ENCODE results near the gene IL36B.

The IL36B gene

DNA sequence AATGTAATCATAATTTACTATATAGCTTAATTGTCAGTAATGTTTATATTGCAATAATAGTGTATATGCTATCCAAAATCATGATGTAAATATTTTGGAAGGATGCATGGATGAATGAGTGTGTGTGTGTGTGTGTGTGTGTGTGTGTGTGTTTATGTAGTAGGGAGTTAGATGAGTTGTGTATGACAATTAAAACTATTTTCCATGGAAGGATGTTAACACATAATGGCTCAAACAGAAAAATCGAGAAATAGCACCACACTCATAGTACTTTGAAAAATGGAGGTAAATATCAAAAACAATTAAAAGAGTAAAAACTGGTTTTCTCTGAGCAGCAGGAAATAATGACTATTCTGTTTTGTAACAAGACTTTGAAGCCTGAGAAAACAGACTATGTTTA lies 55.5 kb downstream of the IL36B start:
- peaks cover 55% of the 10 kb centered on the region for H3K9me3 Mint-ChIP-seq
- intact Hi-C loops (cut with micrococcal nuclease), result no loop called here
- peaks cover 5% of the 10 kb centered on the region for H3K27me3 Mint-ChIP-seq
- H3K4me1 Mint-ChIP-seq (ENCODE audit: low read depth), result no peaks in the 10 kb centered on the region
- H3K27ac Mint-ChIP-seq, result no peak overlapping the region
- no peaks in the 10 kb centered on the region for H3K36me3 Mint-ChIP-seq (ENCODE audit: low read depth)
- no peak overlapping the region for H3K4me3 Mint-ChIP-seq

DNA sequence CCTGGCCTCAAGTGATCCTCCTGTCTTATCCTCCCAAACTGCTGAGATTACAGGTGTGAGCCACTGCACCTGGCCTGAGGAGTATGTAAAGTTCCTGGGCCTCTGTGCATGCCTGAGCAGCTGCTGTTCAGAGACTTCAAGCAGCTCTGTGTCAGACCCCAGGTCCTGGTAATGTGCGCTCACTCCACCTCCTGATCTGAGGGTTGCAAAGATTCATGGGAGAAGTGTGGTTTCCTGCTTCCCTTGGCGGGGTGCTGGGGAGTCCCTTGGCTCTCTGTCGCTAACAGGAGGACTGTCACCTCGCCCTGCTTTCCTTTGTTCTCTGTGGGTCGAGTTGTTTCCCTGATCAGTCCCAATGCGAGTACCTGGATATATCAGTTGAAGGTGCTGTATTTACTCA lies 56.0 kb downstream of the IL36B start:
- Mint-ChIP-seq H3K36me3 (ENCODE audit: low read depth) (no peaks in the 10 kb centered on the region), H3K27ac (no peak overlapping the region), H3K9me3 (peaks cover 57% of the 10 kb centered on the region), H3K4me3 (no peak overlapping the region), H3K4me1 (ENCODE audit: low read depth) (no peaks in the 10 kb centered on the region), H3K27me3 (peaks cover 7% of the 10 kb centered on the region)
- intact Hi-C loops (cut with micrococcal nuclease), result no loop called here

DNA sequence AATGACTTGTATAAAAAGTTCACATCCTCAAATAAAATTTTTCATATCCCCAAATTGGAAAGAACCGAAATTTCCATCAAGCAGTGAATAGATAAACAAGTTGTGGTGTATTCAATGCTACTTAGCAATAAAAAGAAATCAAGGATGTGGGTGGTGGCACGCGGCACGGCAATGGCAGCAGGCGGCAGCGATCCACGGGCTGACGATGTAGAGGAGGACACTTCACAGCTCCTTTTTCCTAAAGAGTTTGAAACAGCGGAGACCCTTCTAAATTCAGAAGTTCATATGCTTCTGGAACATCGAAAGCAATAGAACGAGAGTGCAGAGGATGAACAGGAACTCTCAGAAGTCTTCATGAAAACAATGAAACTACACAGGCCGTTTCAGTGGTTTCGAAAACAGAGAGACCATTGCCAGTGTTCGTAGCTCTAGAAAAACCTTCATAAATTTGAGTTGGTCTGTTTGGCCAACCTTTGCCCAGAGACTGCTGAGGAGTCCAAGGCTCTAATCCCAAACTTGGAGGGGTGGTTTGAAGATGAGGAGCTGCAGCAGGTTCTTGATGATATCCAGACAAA lies 57.2 kb downstream of the IL36B start:
- Mint-ChIP-seq H3K27me3 (peaks cover 8% of the 10 kb centered on the region), H3K9me3 (peaks cover 52% of the 10 kb centered on the region), H3K36me3 (ENCODE audit: low read depth) (no peaks in the 10 kb centered on the region), H3K4me3 (no peak overlapping the region), H3K27ac (no peak overlapping the region), H3K4me1 (ENCODE audit: low read depth) (no peaks in the 10 kb centered on the region)
- intact Hi-C loops (cut with micrococcal nuclease), result no loop called here

DNA sequence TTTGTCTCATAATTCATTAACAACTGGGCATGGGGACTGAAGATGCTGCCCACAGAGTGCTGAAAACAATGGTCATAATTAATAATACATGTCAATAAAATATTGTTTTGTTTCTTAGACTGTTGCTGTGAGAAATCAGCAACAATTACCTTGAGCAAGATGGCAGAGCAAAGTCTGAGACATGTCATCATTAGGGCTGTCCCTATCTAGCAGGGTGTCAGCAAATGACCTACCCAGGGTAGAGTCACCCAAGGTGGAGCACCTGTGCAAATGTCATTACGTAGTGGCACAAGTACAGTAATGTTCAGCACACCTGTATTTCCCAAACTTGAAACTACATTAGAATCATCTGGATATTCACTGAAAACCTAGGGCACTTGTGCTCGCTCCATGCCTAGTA lies 58.0 kb downstream of the IL36B start:
- no peaks in the 10 kb centered on the region for H3K36me3 Mint-ChIP-seq (ENCODE audit: low read depth)
- H3K27ac Mint-ChIP-seq, result no peak overlapping the region
- H3K9me3 Mint-ChIP-seq, result peaks cover 49% of the 10 kb centered on the region
- intact Hi-C loops (cut with micrococcal nuclease), result no loop called here
- no peaks in the 10 kb centered on the region for H3K4me1 Mint-ChIP-seq (ENCODE audit: low read depth)
- H3K27me3 Mint-ChIP-seq, result peaks cover 11% of the 10 kb centered on the region
- no peak overlapping the region for H3K4me3 Mint-ChIP-seq

DNA sequence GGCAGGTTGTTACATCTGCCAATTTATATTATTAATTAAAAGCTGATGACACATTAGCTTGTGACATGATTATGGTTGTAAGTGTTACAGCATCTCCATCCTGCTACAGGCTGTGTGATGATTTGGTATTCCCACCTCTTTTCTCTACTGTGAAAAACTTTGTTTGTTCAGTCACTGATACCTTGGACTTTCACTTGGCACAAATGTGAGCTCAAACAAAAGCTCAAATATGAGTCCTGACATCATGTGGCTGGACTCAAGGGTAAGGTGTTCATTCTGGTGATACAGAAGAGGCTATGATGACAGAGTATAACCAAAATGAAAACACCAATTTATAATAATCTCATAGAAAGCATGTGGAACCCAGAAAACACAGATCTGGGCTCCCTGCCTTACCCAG lies 58.8 kb downstream of the IL36B start:
- Mint-ChIP-seq H3K9me3 (peaks cover 45% of the 10 kb centered on the region), H3K36me3 (ENCODE audit: low read depth) (no peaks in the 10 kb centered on the region), H3K4me1 (ENCODE audit: low read depth) (no peaks in the 10 kb centered on the region), H3K27ac (no peak overlapping the region), H3K4me3 (no peak overlapping the region), H3K27me3 (peaks cover 11% of the 10 kb centered on the region)
- intact Hi-C loops (cut with micrococcal nuclease), result no loop called here

DNA sequence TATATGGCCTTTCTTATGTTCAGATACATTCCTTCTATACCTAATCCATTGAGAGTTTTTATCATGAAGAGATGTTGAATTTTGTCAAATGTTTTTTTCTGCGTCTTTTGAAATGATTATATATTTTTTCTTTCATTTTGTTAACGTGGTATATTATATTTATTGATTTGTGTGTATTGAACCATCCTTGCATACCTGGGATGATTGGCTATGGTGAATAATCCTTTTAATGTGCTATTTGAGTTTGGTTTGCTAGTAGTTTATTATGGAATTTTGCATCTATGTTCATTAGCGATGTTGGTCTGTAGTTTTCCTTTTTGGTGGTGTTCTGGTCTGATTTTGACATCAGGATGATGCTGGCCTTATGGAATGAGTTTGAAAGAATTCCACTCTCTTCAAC lies 63.1 kb downstream of the IL36B start:
- intact Hi-C loops (cut with micrococcal nuclease), result no loop called here
- Mint-ChIP-seq H3K27ac (no peak overlapping the region), H3K4me3 (no peak overlapping the region), H3K36me3 (ENCODE audit: low read depth) (no peaks in the 10 kb centered on the region), H3K27me3 (peaks cover 11% of the 10 kb centered on the region), H3K4me1 (ENCODE audit: low read depth) (no peaks in the 10 kb centered on the region), H3K9me3 (peaks cover 38% of the 10 kb centered on the region)

DNA sequence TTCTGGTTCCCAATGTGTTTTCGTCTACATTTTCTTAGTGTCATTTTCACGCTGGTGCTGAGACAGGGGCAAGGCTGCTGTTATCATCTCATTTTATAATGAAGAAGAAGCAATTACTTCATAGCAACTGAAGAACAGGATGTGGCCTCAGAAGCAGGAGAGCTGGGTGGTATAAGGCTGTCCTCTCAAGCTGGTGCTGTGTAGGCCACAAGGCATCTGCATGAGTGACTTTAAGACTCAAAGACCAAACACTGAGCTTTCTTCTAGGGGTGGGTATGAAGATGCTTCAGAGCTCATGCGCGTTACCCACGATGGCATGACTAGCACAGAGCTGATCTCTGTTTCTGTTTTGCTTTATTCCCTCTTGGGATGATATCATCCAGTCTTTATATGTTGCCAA lies 67.6 kb downstream of the IL36B start:
- no peaks in the 10 kb centered on the region for H3K36me3 Mint-ChIP-seq (ENCODE audit: low read depth)
- no peak overlapping the region for H3K4me3 Mint-ChIP-seq
- H3K4me1 Mint-ChIP-seq (ENCODE audit: low read depth), result no peaks in the 10 kb centered on the region
- H3K27ac Mint-ChIP-seq, result no peak overlapping the region
- H3K27me3 Mint-ChIP-seq, result peaks cover 2% of the 10 kb centered on the region
- H3K9me3 Mint-ChIP-seq, result peaks cover 9% of the 10 kb centered on the region
- intact Hi-C loops (cut with micrococcal nuclease), result no loop called here

DNA sequence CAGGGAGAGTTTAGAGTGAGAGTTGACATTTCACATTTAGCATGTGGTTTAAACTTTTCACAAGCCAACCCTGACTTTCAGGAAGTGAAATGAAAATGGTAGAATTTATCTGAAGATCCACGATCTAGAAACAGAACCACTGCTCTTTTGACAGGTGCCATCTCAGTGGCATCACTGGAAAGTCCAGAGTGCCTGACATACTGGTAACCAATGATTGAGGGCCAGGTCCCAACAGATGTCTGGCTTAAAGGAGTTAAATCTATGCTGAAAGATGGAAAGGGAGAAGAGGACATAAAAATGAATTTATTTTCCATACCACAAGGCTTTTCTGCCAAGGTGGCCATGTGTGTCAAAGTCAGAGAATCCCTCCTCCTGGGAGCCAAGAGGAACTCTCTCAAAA lies 72.1 kb downstream of the IL36B start:
- intact Hi-C loops (cut with micrococcal nuclease), result no loop called here
- no peak overlapping the region for H3K27ac Mint-ChIP-seq

DNA sequence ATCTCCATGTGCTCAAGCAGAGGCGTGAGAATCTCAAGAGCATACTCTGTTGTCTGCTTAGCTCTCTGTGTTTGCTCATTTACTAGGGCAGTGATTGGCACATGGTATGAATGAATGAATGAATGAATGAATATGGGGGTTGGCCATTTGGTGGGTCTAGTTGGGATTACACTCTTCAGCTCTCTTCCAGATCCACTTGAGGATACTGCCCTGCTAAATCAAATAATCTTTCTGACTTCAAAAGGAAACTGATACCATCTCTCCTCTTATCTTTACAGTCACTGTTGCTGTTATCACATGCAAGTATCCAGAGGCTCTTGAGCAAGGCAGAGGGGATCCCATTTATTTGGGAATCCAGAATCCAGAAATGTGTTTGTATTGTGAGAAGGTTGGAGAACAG lies 72.9 kb downstream of the IL36B start:
- peaks cover 5% of the 10 kb centered on the region for H3K27me3 Mint-ChIP-seq
- no peaks in the 10 kb centered on the region for H3K4me1 Mint-ChIP-seq (ENCODE audit: low read depth)
- intact Hi-C loops (cut with micrococcal nuclease), result no loop called here
- no peak overlapping the region for H3K27ac Mint-ChIP-seq
- H3K9me3 Mint-ChIP-seq, result no peaks in the 10 kb centered on the region
- no peaks in the 10 kb centered on the region for H3K36me3 Mint-ChIP-seq (ENCODE audit: low read depth)
- H3K4me3 Mint-ChIP-seq, result no peak overlapping the region

More for the DNA sequence above, 72.1 kb downstream of the IL36B start:
- H3K27me3 Mint-ChIP-seq, result peaks cover 5% of the 10 kb centered on the region
- no peaks in the 10 kb centered on the region for H3K4me1 Mint-ChIP-seq (ENCODE audit: low read depth)
- H3K4me3 Mint-ChIP-seq, result no peak overlapping the region
- no peaks in the 10 kb centered on the region for H3K36me3 Mint-ChIP-seq (ENCODE audit: low read depth)
- no peaks in the 10 kb centered on the region for H3K9me3 Mint-ChIP-seq

DNA sequence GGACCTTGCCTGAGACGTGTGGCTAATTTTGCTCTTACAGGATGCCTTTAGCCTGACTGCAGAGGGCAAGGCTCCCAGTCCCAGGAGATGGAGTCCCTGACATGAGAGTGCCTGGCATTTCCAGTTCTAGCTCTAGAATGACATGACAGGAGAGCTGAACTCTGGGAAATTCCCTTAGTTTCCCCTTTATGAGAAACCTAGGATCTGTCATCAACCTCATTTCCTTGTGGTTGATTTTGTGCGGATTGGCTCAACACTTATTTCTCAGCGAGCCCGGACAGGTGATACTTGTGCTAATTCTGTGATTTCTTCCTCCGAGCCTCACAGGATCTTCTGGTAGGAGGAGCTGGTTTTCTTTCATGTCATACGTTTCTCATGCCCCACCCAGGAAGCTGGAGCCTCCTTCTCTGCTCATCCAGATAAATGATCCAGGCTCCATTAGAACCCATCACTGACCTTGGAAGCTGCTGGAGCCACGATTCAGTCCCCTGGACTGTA lies 75.1 kb downstream of the IL36B start, which contains the start of gene IL36G:
IL36G (plus strand) TSS at position 448 of the 498 bp plus-strand sequence. CDS start 633 bp downstream, outside the sequence.
- Mint-ChIP-seq H3K4me1 (ENCODE audit: low read depth) (no peaks in the 10 kb centered on the region), H3K27ac (no peak within 1 kb of the TSS)
- intact Hi-C loops (cut with micrococcal nuclease), result no loop called here

More for the DNA sequence above, 75.1 kb downstream of the IL36B start, which contains the start of gene IL36G:
- H3K4me3 Mint-ChIP-seq, result no peak within 1 kb of the TSS
- no peaks in the 10 kb centered on the region for H3K9me3 Mint-ChIP-seq
- no peaks in the 10 kb centered on the region for H3K36me3 Mint-ChIP-seq (ENCODE audit: low read depth)
- H3K27me3 Mint-ChIP-seq, result peaks cover 5% of the 10 kb centered on the region

All from dendritic cell treated with granulocyte-macrophage colony-stimulating factor and Interleukin-4, amounts not matched to agents 40 ng/mL and 50 ng/mL, for 4 days (primary cell).